H1 (cell line): ENCODE measurements around the gene PRKCA. TPM values are rescaled to one million over a fixed set of nuclear protein-coding genes. Genes with fewer than 3 reads are reported as not detected.

Source experiments
- CTCF ChIA-PET: fragments of 300-600 bp; sonication (Branson Sonifier 250); formaldehyde crosslinking; loops from one replicate; lab custom pipeline; 2021; ENCODE audit not compliant: partially characterized antibody; lab: Charles Lee
- POLR2A ChIA-PET: fragments of 300-600 bp; sonication (Branson Sonifier 250); formaldehyde crosslinking; loops from one replicate; lab custom pipeline; 2021; ENCODE audit warnings: inconsistent platforms; ENCODE audit not compliant: partially characterized antibody; lab: Charles Lee
- DNase-seq, 2 experiments: peaks; one replicate each; pipeline versions ENCODE4 v3.0.0 to v3.0.0-alpha.2; 2010 to 2022; ENCODE audit warnings: low spot score in 2 of 2, low read depth in 1 of 2, mixed read lengths in 1 of 2
- FAIRE-seq: peaks from 2 replicates; lab custom pipeline; 2011; peaks lifted over from hg19 to GRCh38; lab: Jason Lieb, UNC
- H2AFZ ChIP-seq: 2 replicates; pipeline ENCODE4 v1.8.1; 2012; ENCODE audit warnings: low read length, inconsistent platforms
- H2AK5ac ChIP-seq: 2 replicates; pipeline ENCODE4 v1.6.1; 2013; ENCODE audit warnings: low read depth, low read length
- H2BK120ac ChIP-seq: replicated peaks from 2 replicates; pipeline ENCODE3; 2013; ENCODE audit warnings: low read depth, low read length, inconsistent platforms
- H2BK12ac ChIP-seq: 2 replicates; pipeline ENCODE4 v1.6.1; 2013; ENCODE audit warnings: low read depth, low read length
- H2BK15ac ChIP-seq: 2 replicates; pipeline ENCODE4 v1.6.1; 2013; ENCODE audit warnings: low read length
- H2BK20ac ChIP-seq: 2 replicates; pipeline ENCODE4 v1.6.1; 2013; ENCODE audit warnings: low read length
- H2BK5ac ChIP-seq: 2 replicates; pipeline ENCODE4 v1.6.1; 2013; ENCODE audit warnings: low read depth, low read length
- H3K14ac ChIP-seq: 2 replicates; pipeline ENCODE4 v1.6.1; 2013; ENCODE audit warnings: inconsistent platforms; ENCODE audit not compliant: insufficient read length
- H3K18ac ChIP-seq: 2 replicates; pipeline ENCODE4 v1.6.1; 2013; ENCODE audit warnings: low read length; ENCODE audit errors: extremely low read depth
- H3K23ac ChIP-seq: 2 replicates; pipeline ENCODE4 v1.6.1; 2013; ENCODE audit warnings: inconsistent platforms; ENCODE audit not compliant: insufficient read length
- H3K23me2 ChIP-seq: 2 replicates; pipeline ENCODE4 v1.6.1; 2013; ENCODE audit warnings: low read depth, low read length
- H3K27ac ChIP-seq: 2 replicates; pipeline ENCODE4 v1.6.1; 2011; ENCODE audit warnings: low read depth, low read length, inconsistent platforms
- H3K27me3 ChIP-seq, 4 experiments: replicated peaks in 1 of 4; 1 replicate in 1 of 4; 2 replicates in 3 of 4; pipeline versions ENCODE4 v1.6.1 to v1.8.1; 2011 to 2013; ENCODE audit warnings: low read length in 3 of 4, mild to moderate bottlenecking in 3 of 4, inconsistent platforms in 2 of 4, mixed read lengths in 2 of 4, moderate library complexity in 1 of 4; ENCODE audit not compliant: control insufficient read depth in 3 of 4, insufficient read depth in 3 of 4; ENCODE audit errors: extremely low read depth in 1 of 4
- H3K36me3 ChIP-seq, 4 experiments: 2 replicates each; pipeline versions ENCODE4 v1.6.1 to v1.8.1; 2011 to 2013; ENCODE audit warnings: mild to moderate bottlenecking in 4 of 4, low read length in 3 of 4, moderate library complexity in 2 of 4, control low read depth in 1 of 4, inconsistent platforms in 1 of 4; ENCODE audit not compliant: insufficient read depth in 4 of 4, control insufficient read depth in 2 of 4
- H3K4ac ChIP-seq: replicated peaks from 2 replicates; pipeline ENCODE3; 2013; ENCODE audit warnings: low read length, low read depth, mixed read lengths, inconsistent platforms; ENCODE audit not compliant: insufficient read length
- H3K4me1 ChIP-seq, 4 experiments: replicated peaks in 1 of 4; 1 replicate in 1 of 4; 2 replicates in 3 of 4; pipeline versions ENCODE4 v1.6.1 to v1.8.1; 2011 to 2013; ENCODE audit warnings: low read length in 3 of 4, inconsistent platforms in 2 of 4, mixed read lengths in 1 of 4; ENCODE audit not compliant: insufficient read depth in 4 of 4, control insufficient read depth in 3 of 4
- H3K4me2 ChIP-seq, 2 experiments: 2 replicates each; pipeline versions ENCODE4 v1.6.1 to v1.8.1; 2011 to 2013; ENCODE audit warnings: low read depth in 2 of 2, low read length in 2 of 2, control low read depth in 1 of 2, inconsistent platforms in 1 of 2, mild to moderate bottlenecking in 1 of 2; ENCODE audit not compliant: insufficient read depth in 1 of 2
- H3K4me3 ChIP-seq, 4 experiments: fragments of 200-600, 300-600 bp in 1 of 4; sonication (generic), shearing (Covaris generic), sonication (Bioruptor Twin) in 1 of 4; 2 replicates each; pipeline versions ENCODE4 v1.5.1 to v1.8.1; 2011 to 2016; ENCODE audit warnings: low read length in 4 of 4, low read depth in 3 of 4, control low read depth in 2 of 4, inconsistent platforms in 2 of 4, mild to moderate bottlenecking in 2 of 4, mixed read lengths in 1 of 4, moderate library complexity in 1 of 4; ENCODE audit not compliant: insufficient read depth in 2 of 4; ENCODE audit errors: extremely low read depth in 1 of 4
- H3K56ac ChIP-seq: replicated peaks from 2 replicates; pipeline ENCODE3; 2013; ENCODE audit warnings: low read depth, mild to moderate bottlenecking, mixed read lengths, low read length, inconsistent platforms; ENCODE audit not compliant: insufficient read length
- H3K79me1 ChIP-seq: 2 replicates; pipeline ENCODE4 v1.6.1; 2013; ENCODE audit warnings: low read depth, low read length, control low read depth
- H3K79me2 ChIP-seq, 2 experiments: 2 replicates each; pipeline versions ENCODE4 v1.6.1 to v1.8.1; 2012 to 2013; ENCODE audit warnings: low read length in 2 of 2, mild to moderate bottlenecking in 2 of 2, inconsistent platforms in 1 of 2; ENCODE audit not compliant: insufficient read depth in 2 of 2, control insufficient read depth in 1 of 2
- H3K9ac ChIP-seq, 4 experiments: replicated peaks in 1 of 4; 1 replicate in 1 of 4; 2 replicates in 3 of 4; pipeline versions ENCODE4 v1.6.1 to v1.8.1; 2011 to 2013; ENCODE audit warnings: low read depth in 3 of 4, low read length in 3 of 4, control low read depth in 2 of 4, mild to moderate bottlenecking in 2 of 4, moderate library complexity in 2 of 4, inconsistent platforms in 1 of 4; ENCODE audit errors: extremely low read depth in 1 of 4
- H3K9me3 ChIP-seq, 2 experiments: 2 replicates each; pipeline versions ENCODE4 v1.6.1 to v1.8.1; 2012 to 2013; ENCODE audit warnings: mild to moderate bottlenecking in 2 of 2, moderate library complexity in 2 of 2, control low read depth in 1 of 2, inconsistent platforms in 1 of 2, low read depth in 1 of 2, low read length in 1 of 2, mixed read lengths in 1 of 2; ENCODE audit not compliant: insufficient read depth in 2 of 2
- H4K20me1 ChIP-seq, 2 experiments: replicated peaks in 1 of 2; 2 replicates each; pipeline versions ENCODE3 to v1.8.1; 2011 to 2013; ENCODE audit warnings: inconsistent platforms in 2 of 2, low read length in 2 of 2, mild to moderate bottlenecking in 1 of 2; ENCODE audit not compliant: insufficient read depth in 2 of 2, control insufficient read depth in 1 of 2
- H4K5ac ChIP-seq: 2 replicates; pipeline ENCODE4 v1.6.1; 2013; ENCODE audit warnings: low read length, low read depth, mixed read lengths, inconsistent platforms; ENCODE audit not compliant: insufficient read length
- H4K8ac ChIP-seq: 2 replicates; pipeline ENCODE4 v1.8.0; 2013; ENCODE audit warnings: mild to moderate bottlenecking, moderate library complexity, low read length, inconsistent platforms; ENCODE audit not compliant: insufficient read depth; ENCODE audit errors: extremely low read depth
- H4K91ac ChIP-seq: replicated peaks from 2 replicates; pipeline ENCODE3; 2013; ENCODE audit warnings: low read length, mixed read lengths, inconsistent platforms; ENCODE audit not compliant: insufficient read length
- CBX8 ChIP-seq: fragments of 300-800, 300-1000 bp; sonication (generic); IDR thresholded peaks from 2 replicates; pipeline ENCODE4 v1.7.1; 2016; ENCODE audit warnings: low read depth, low read length, borderline replicate concordance
- CREB1 ChIP-seq: IDR thresholded peaks from 2 replicates; pipeline ENCODE4 v1.6.1; 2012; ENCODE audit warnings: inconsistent platforms
- EP300 ChIP-seq, 2 experiments: IDR thresholded peaks; 1 replicate in 1 of 2; 2 replicates in 1 of 2; pipeline ENCODE4 v1.6.1; 2011 to 2012; ENCODE audit warnings: low read depth in 2 of 2, low read length in 2 of 2, mild to moderate bottlenecking in 2 of 2, borderline replicate concordance in 1 of 2, inconsistent platforms in 1 of 2, moderate library complexity in 1 of 2
- HDAC2 ChIP-seq, 2 experiments: fragments of 300-600 bp in 1 of 2; sonication (generic) in 1 of 2; IDR thresholded peaks; 2 replicates each; pipeline ENCODE4 v1.6.1; 2011 to 2012; ENCODE audit warnings: low read depth in 2 of 2, low read length in 2 of 2, mild to moderate bottlenecking in 2 of 2, moderate library complexity in 2 of 2, borderline replicate concordance in 1 of 2, inconsistent platforms in 1 of 2
- MAX ChIP-seq: IDR thresholded peaks from 2 replicates; pipeline ENCODE4 v1.6.1; 2012; ENCODE audit warnings: inconsistent platforms
- RNF2 ChIP-seq: fragments of 200-900, 300-1000 bp; sonication (generic); IDR thresholded peaks from 2 replicates; pipeline ENCODE4 v1.7.1; 2016; ENCODE audit warnings: borderline replicate concordance, low read depth, mild to moderate bottlenecking, antibody characterized with exemption, low read length; ENCODE audit not compliant: poor library complexity, severe bottlenecking; ENCODE audit errors: missing control alignments
- SIN3A ChIP-seq, 2 experiments: IDR thresholded peaks in 1 of 2; conservative IDR thresholded peaks in 1 of 2; 2 replicates each; pipeline ENCODE4 v1.6.1; 2011 to 2012; ENCODE audit warnings: low read length in 2 of 2, improper control_type of control experiment in 1 of 2, low read depth in 1 of 2, mild to moderate bottlenecking in 1 of 2
- SP1 ChIP-seq: IDR thresholded peaks from 2 replicates; pipeline ENCODE4 v1.6.1; 2011; ENCODE audit warnings: low read depth, low read length
- TAF7 ChIP-seq: optimal IDR thresholded peaks from 2 replicates; pipeline ENCODE3; 2011; ENCODE audit warnings: low read depth, mild to moderate bottlenecking, inconsistent platforms, low read length, moderate library complexity, borderline replicate concordance
- USF2 ChIP-seq: IDR thresholded peaks from 2 replicates; pipeline ENCODE4 v1.6.1; 2011; ENCODE audit warnings: low read length, improper control_type of control experiment
- WGBS, 2 experiments: shearing (Covaris generic) in 1 of 2; methylation state at CpG; one replicate each; pipeline versions ENCODE4 v1.1.6 to v1.1.7; 2013 to 2015; ENCODE audit warnings: low lambda C conversion rate in 2 of 2, mixed read lengths in 2 of 2, inconsistent platforms in 1 of 2, low coverage in 1 of 2, missing lambda C conversion rate in 1 of 2; ENCODE audit not compliant: insufficient replicate concordance in 2 of 2, insufficient coverage in 1 of 2, insufficient read length in 1 of 2; ENCODE audit errors: extremely low coverage in 1 of 2, missing lambda C conversion rate in 1 of 2; 5-methylcytosine and 5-hydroxymethylcytosine counted together
- polyA plus RNA-seq, 7 experiments: library from polyadenylated mRNA; depleted of rRNA in 3 of 7; stranded (reverse) in 5 of 7; unstranded in 2 of 7; fragments of >200 nt in 5 of 7; fragments of 200-250 nt in 2 of 7; gene quantifications; 1 replicate in 5 of 7; 2 replicates in 1 of 7; 4 replicates in 1 of 7; pipeline versions ENCODE4 v1.2.1 to v1.2.3, GENCODE V29; 2011 to 2013; ENCODE audit warnings: missing spikeins in 2 of 7, mixed read lengths in 2 of 7
- total RNA-seq: library from RNA; stranded (reverse); fragmentation: NEBNext Ultra II Directional; extraction: Animal tissue kit (Norgen Biotek cat#: 25700); gene quantifications from 2 replicates; pipeline ENCODE4 v1.2.1, GENCODE V29; 2021

The PRKCA gene
- total and polyA plus RNA-seq, 2 of the 8 experiments (the other 6 are each of a cell fraction or from before 2014, with no cell fraction given), result 5.8 to 17.8 TPM

- H3K4ac ChIP-seq, result no peak overlapping the region
- no peaks in the 10 kb centered on the region for H3K4me1 ChIP-seq
- CTCF ChIA-PET, result no interaction called here
- no peaks in the 10 kb centered on the region for H3K36me3 ChIP-seq
- WGBS, 2 experiments, result 87% methylated on average over 7 of the region's 7 CpGs; no CpG with 5 or more reads in 1 of the 2 experiments
- no peak overlapping the region for H3K4me2 ChIP-seq
- H3K9me3 ChIP-seq, result no peaks in the 10 kb centered on the region
- H3K56ac ChIP-seq, result no peak overlapping the region
- H4K8ac ChIP-seq, result no peak overlapping the region
- no peak overlapping the region for H2AFZ ChIP-seq
- H2BK15ac ChIP-seq, result no peak overlapping the region
- H4K20me1 ChIP-seq, result peaks cover 0 to 2% of the 10 kb centered on the region in 2 experiments
- no peaks in the 10 kb centered on the region for H3K23me2 ChIP-seq
- H3K23ac ChIP-seq, result no peak overlapping the region
- no peak overlapping the region for H3K27ac ChIP-seq
- no peaks in the 10 kb centered on the region for H3K27me3 ChIP-seq
- FAIRE-seq (no peak), DNase-seq (no peak)
- no peak overlapping the region for H2BK12ac ChIP-seq
- no peak overlapping the region for H2AK5ac ChIP-seq
- H2BK20ac ChIP-seq, result no peak overlapping the region
- H4K5ac ChIP-seq, result no peak overlapping the region
- no peak overlapping the region for H4K91ac ChIP-seq
- H3K9ac ChIP-seq, result no peak overlapping the region
- no peaks in the 10 kb centered on the region for H3K79me2 ChIP-seq
- no peak overlapping the region for H3K18ac ChIP-seq
- POLR2A ChIA-PET, result no interaction called here
- H3K79me1 ChIP-seq, result no peaks in the 10 kb centered on the region
- no peak overlapping the region for H2BK5ac ChIP-seq
- no peak overlapping the region for H2BK120ac ChIP-seq
- H3K4me3 ChIP-seq, result no peak overlapping the region
- H3K14ac ChIP-seq, result no peak overlapping the region
- TF ChIP-seq RNF2 (no peak), TAF7 (no peak), USF2 (no peak), SP1 (no peak), MAX (no peak), EP300 (IDR thresholded peaks at IDR 0.05; ENCODE audit: borderline replicate concordance in 1 of 2, low read depth in 2 of 2, low read length in 2 of 2) (no peak), HDAC2 (IDR thresholded peaks at IDR 0.05; ENCODE audit: borderline replicate concordance in 1 of 2, low read depth in 2 of 2, low read length in 2 of 2) (no peak), SIN3A (conservative IDR thresholded peaks at IDR 0.05 in 1 of 2, IDR thresholded peaks at IDR 0.05 in 1 of 2; ENCODE audit: low read depth in 1 of 2, low read length in 2 of 2) (no peak), CBX8 (no peak), CREB1 (no peak)
These were observed 333.1 kb downstream of the PRKCA start for GRCh38 chr17:66635386-66636045.
